ENCODE data around the gene LHX6.
A peak's percentile ranks its signal among the peaks of the same experiment; 100 is the strongest.

The LHX6 gene

DNA sequence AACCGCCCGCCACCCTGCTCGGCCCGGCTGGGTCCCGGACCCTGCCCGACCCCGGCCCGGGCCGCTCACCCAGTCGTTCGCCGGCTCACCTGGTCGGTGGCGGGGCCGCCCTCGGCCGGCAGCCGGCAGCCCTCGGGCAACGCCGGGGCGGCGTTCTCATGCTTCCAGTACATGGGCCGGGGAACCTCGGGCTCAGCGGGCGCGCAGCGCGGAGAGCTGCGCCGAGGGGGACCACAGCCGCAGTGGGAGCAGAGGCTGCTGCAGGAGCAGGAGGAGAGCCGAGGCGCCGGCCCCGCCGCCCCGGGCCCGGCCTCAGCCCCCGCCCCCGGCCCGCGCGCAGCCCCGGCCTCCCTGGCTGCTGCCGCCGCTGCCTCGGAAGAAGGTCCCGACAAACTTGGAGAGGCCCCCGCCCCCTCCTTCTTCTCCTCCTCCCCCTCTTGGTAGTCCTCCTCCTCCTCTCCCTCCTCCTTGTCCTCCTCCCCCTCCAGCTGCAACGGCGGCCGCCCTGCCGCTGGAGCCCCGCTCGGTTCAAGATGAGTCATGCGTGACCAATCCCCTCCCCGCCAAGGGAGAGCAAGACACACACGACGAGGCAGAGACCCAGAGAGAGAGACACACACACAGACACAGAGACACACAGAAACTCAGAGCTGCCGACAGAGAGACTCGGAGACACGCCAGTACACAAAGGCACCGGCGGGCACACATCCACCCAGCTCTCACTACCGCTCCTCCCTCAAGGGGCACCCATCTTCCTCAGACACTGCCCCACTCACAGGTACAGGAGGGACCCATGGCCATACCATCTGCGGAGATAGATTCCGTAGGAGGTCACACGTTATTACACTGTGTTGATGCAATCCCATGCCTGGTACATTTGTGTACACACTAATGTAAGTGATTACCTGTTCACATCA is at the start of gene LHX6:
Gene LHX6 (minus strand): TSS at position 390 of the 917 bp plus-strand sequence. CDS start 217 bp downstream, at position 173.
- DNase-seq (ENCODE audit: low spot score) = peak; percentile 48

- no peak for DNase-seq (ENCODE audit: low spot score)
Observed at GRCh38 chr9:122277285-122277897, 48.6 kb upstream of the LHX6 start.

GRCh38 chr9:122276096-122276495 is 47.3 kb upstream of the LHX6 start:
- no peak for DNase-seq (ENCODE audit: low spot score)

GRCh38 chr9:122274055-122274454 is 45.3 kb upstream of the LHX6 start:
- no peak for DNase-seq (ENCODE audit: low spot score)

GRCh38 chr9:122268041-122268814 is 39.5 kb upstream of the LHX6 start:
- DNase-seq (ENCODE audit: low spot score) = no peak

DNA sequence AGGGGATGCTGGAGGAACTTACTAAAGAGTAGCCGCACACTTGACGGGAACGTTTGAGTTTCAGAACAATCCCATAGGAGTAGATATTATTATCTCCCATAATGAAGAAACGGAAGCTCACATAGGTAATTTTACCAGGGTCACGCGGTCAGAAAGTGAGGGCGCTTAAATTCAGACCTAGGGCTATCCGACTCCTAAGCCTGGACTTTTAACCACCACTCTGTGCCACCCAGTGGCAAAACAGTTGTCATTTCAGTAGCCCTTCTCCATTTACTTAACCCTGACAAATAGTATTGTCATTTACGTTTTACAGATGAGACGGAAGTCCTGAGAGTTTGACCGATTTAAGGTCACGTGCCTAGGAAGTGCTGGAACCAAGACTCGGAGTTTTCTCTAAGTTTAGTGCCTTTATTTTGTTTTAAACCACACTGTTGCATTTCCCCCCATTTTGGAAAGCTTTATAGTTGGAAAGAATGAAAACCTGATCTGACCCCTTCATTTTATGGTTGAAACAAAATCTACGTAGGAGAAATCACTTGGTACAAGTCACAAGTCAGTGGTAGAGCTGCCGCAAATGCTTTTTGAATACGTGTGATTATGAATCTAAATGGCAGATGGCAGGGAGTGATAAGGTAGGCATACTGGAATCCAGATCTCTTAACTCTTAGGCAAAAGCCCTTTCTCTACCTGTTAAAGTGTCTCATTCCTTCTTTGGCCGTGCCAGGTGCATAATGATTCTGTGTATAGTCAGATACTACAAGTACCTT is 36.6 kb upstream of the LHX6 start:
- peak; percentile 57 for DNase-seq (ENCODE audit: low spot score)

DNA sequence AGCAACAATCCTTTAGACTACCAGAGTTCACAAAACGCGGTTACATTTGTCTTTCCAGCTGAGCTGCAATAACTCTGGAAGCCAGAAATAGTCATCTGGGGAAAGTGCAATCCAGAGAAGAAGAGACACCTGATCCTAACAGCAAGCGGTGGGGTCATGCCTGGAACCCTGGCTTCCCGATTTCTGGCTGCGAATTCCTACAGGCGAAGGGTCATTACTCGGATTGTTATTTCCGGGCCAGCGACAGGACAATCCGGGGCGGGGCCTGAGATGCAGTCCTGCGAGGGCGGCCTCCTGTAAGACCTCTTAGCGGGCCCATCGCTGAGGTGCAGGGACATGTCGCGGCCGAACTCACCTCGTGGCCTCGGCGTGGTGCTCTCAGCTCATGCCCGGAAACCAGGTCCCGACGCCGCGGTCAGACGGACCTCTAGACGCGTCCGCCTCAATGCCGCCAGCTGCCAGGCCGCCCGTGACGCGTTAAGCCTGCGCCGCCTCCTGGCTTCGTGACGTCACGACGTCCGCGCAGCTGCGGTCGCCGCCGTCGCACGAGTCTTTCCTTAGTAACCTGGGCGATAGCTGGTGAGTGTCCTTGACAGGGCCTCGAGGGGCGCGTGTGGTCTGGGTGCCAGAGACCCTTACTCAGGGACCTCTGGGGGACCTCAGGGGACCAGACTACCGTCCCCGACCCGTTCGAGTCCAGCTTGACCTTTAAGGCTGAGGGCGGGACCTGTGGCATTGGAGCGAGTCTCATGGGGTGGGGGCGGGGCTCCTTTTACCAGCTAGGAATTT is 35.8 kb upstream of the LHX6 start, which contains the start of the genes MRRF and RBM18:
Gene MRRF (plus strand): TSS at position 523 of the 789 bp plus-strand sequence. CDS start 6,010 bp downstream, outside the sequence.
Gene RBM18 (minus strand): TSS at position 481 of the 789 bp plus-strand sequence. CDS start 3,348 bp downstream, outside the sequence.
- DNase-seq (ENCODE audit: low spot score) = peak; percentile 92

DNA sequence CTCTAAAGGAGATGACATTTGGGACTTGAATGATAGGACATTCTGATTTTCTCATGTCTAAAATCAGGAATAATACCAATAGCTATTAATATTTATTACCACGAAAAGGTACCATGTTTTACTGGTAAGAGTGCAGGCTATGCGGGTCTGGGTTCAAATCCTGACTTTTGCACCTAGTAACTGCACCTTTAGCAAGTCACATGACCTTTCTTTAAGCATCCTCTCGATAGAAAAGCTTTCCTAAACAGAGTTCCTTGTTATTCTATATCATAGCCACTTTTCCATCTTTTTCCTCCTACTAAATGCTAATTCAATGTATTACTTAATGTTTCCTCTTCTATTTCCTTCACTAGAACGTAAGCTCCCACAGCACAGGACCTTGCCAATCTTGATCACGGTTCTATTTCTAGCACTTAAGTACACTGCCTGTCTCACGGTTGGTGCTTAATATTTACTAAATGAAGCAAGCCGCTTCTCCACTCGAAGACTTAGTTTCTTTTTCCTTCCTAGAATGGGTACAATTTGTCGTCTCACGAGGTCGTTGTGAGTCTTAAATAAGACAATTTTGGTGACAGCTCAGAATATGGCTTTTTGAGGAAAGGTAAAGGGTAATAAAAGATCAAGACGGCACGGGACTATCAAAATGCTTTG is 35.1 kb upstream of the LHX6 start:
- peak; percentile 18 for DNase-seq (ENCODE audit: low spot score)

GRCh38 chr9:122262073-122262472 is 33.3 kb upstream of the LHX6 start:
- no peak for DNase-seq (ENCODE audit: low spot score)

- peak; percentile 26 for DNase-seq (ENCODE audit: low spot score)
Observed at GRCh38 chr9:122261469-122261881, 32.7 kb upstream of the LHX6 start.

DNA sequence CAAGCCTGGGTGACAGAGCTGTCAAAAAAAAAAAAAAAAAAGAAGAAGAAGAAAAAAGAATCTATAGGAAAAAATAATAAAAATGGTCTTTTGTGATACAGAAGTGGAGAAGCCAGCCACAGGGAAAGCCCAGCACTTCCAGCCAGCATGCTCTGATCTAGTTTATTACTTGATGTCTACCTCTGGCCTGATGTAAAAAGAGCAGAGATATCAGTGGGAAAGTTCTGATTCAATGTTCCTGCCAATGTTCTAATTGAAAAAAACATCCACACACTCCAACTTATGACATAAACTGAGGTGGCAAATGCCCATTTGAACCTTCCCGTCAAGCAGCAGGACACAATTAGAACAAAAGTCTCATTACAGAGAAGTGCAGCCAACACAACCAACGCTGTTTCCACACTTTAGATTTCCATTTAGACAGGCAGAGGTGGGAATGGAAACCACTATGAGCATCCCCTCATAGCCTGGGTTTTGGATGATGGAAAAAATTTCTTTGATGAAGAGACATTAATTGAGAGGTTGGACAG is 30.2 kb upstream of the LHX6 start:
- no peak for DNase-seq (ENCODE audit: low spot score)

DNA sequence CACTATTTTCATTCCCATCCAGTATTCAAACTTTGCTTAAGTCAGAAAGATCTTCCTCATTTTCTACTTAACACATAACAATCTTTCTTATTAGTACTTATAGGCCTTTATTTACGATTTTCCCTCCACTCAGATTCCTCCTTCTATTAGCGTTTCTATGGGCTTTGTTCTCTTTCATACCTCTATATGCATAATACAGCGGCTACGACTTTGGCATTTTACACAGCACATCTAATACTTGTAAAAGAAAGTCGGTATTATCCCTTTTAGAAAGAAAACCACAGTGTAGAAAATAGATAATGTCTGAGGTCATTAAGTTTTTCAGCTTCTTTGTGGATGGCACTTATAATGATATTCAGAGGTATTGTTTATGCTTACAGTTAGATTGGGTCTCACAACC is 27.4 kb upstream of the LHX6 start:
- DNase-seq (ENCODE audit: low spot score) = no peak

GRCh38 chr9:122254761-122255160 is 26.0 kb upstream of the LHX6 start:
- DNase-seq (ENCODE audit: low spot score) = no peak

DNA sequence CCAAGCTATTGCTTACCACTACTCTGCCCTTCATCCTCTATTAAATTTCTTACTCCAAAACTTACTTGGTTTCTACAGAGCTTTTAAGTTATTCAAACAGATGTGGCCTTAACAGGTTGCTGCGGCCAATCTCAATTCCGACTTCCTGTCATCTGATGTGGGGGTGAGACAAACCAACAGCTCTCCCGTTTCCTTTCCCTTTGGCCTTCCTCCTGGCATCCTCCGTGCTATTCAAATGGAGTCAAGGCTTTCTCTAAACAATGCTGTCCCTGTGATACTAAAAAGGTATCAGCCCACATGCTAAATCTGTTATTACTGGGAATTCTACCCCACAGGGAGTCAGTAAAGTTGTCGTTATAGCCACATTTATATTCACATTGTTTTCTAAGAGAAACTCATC is 24.0 kb upstream of the LHX6 start:
- no peak for DNase-seq (ENCODE audit: low spot score)

- DNase-seq (ENCODE audit: low spot score) = no peak
Observed at GRCh38 chr9:122251351-122251750, 22.6 kb upstream of the LHX6 start.

- peak; percentile 96 for DNase-seq (ENCODE audit: low spot score)
Observed at GRCh38 chr9:122248448-122248865, 19.7 kb upstream of the LHX6 start.

DNA sequence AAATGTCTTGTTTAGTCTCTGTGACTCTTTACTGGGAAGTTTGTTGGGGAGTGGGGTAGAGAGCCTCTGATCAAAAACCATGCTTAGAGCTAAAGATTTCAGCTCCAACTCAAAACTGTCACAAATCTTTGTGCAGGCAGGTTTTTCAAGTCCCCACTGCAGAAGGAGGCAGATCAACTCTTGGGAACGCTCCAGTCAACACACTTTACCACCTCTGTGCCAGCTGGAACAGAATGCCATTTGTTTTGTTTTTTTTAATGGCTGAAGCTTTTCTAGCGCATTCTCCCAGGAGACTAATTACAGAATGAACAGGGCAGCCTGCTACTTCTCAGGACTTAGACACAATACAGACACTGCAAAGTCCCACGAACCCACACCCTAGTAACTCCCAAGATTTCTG is 17.9 kb upstream of the LHX6 start:
- DNase-seq (ENCODE audit: low spot score) = no peak

DNA sequence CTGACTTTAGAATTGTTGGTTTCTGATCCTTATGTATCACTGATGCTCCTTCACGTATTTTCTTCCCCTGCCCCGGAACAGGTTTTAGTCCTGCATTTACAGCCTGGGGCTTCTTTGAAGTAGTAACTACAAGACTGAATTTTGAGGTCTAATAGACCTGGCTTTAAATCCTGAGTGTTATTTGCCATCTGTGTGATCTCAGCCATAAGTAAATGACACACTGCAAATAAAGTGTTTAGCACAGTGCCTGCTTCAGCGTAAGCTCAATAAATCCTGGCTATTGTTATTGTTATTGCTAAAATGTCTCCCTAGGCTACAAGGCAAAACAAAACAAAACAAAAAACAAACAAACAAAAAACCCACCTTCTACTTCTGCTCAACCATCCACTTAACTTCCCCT is 15.6 kb upstream of the LHX6 start:
- DNase-seq (ENCODE audit: low spot score) = no peak

- DNase-seq (ENCODE audit: low spot score) = no peak
Observed at GRCh38 chr9:122239722-122240121, 11.0 kb upstream of the LHX6 start.

DNA sequence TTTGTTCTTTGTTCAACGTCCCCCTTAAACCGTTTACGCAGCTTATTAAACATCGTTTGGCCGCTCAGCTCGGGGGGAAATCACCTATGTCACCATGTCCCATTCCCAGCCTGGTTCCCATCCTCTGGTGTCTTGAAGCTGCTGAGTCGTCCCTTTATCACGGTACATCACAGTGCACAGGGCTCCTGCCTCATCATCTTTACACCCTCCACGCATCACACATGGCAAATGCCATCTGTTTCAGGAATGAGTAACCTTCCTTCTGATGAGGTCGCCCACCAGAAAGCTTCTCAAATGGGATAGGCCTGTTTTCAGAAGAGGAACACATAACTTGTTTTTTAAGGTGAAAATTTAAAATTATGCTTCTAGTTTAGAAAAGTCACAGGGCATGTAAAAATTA is 7.9 kb upstream of the LHX6 start:
- no peak for DNase-seq (ENCODE audit: low spot score)
